ENCODE measurements around the gene PCNP.
"Not testable (repeated sequence)": the region's sequence is repeated elsewhere in the genome, so short reads cannot be mapped to it uniquely, and the experiment has no call there.

Gene PCNP

DNA sequence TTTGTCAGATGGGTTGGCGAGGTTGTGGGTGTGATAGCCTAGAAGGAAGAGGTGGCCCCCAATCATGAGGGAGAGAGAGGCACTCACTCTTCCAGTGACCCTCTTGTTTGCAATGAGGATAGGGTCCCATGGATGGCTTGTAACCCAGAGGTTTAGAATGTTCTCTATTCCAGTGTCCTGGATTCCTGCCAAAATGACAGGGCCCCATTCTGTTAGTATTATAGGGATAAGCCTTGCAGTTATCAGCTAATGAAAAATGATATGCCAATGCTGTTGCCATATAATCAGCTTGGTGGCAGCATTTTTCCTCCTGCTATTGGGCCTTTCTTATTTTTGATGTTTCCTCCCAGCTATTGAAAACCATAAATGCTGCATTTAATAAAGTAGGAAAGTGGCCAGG is 37.7 kb upstream of the PCNP start:
- no peak for DNase-seq
- H3K4me1 ChIP-seq (ENCODE audit: insufficient read depth, low read length) = no peaks in the 10 kb centered on the region
- ATAC-seq (ENCODE audit: insufficient read depth, low read depth) = no peak
- no peak overlapping the region for H3K4me3 ChIP-seq (ENCODE audit: low read depth in 1 of 2, low read length in 2 of 2)
- H3K27me3 ChIP-seq (ENCODE audit: insufficient read depth, low read length, poor library complexity) = no peaks in the 10 kb centered on the region
- no peaks in the 10 kb centered on the region for H4K20me1 ChIP-seq (ENCODE audit: insufficient read depth, low read length)
- no peak for TF ChIP-seq EZH2 (IDR thresholded peaks at IDR 0.05; ENCODE audit: borderline replicate concordance, low read depth, low read length, severe bottlenecking)
- TF ChIP-seq, protein P1, sequence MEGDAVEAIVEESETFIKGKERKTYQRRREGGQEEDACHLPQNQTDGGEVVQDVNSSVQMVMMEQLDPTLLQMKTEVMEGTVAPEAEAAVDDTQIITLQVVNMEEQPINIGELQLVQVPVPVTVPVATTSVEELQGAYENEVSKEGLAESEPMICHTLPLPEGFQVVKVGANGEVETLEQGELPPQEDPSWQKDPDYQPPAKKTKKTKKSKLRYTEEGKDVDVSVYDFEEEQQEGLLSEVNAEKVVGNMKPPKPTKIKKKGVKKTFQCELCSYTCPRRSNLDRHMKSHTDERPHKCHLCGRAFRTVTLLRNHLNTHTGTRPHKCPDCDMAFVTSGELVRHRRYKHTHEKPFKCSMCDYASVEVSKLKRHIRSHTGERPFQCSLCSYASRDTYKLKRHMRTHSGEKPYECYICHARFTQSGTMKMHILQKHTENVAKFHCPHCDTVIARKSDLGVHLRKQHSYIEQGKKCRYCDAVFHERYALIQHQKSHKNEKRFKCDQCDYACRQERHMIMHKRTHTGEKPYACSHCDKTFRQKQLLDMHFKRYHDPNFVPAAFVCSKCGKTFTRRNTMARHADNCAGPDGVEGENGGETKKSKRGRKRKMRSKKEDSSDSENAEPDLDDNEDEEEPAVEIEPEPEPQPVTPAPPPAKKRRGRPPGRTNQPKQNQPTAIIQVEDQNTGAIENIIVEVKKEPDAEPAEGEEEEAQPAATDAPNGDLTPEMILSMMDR (IDR thresholded peaks at IDR 0.05; ENCODE audit: borderline replicate concordance, extremely low read depth, low read length, poor library complexity, severe bottlenecking) = no peak
- H3K36me3 ChIP-seq (ENCODE audit: insufficient read depth, low read length) = no peaks in the 10 kb centered on the region
- no peak overlapping the region for H3K27ac ChIP-seq (ENCODE audit: low read length)
- no peak overlapping the region for H3K4me2 ChIP-seq (ENCODE audit: insufficient read depth, low read length)
- H2AFZ ChIP-seq (ENCODE audit: low read depth, low read length) = no peak overlapping the region
- no peaks in the 10 kb centered on the region for H3K79me2 ChIP-seq (ENCODE audit: insufficient read depth, low read length)
- no peaks in the 10 kb centered on the region for H3K9me3 ChIP-seq (ENCODE audit: insufficient read depth, low read length, severe bottlenecking)
- no peak overlapping the region for H3K9ac ChIP-seq (ENCODE audit: low read depth, low read length)

DNA sequence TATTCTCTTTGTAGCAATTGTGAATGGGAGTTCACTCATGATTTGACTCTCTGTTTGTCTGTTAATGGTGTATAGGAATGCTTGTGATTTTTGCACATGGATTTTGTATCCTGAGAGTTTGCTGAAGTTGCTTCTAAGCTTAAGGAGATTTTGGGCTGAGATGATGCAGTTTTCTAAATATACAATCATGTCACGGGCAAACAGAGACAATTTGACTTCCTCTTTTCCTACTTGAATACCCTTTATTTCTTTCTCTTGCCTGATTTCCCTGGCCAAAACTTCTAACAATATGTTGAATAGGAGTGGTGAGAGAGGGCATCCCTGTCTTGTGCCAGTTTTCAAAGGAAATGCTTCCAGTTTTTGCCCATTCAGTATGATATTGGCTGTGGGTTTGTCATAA is 37.0 kb upstream of the PCNP start:
- H3K79me2 ChIP-seq (ENCODE audit: insufficient read depth, low read length); H3K4me1 ChIP-seq (ENCODE audit: insufficient read depth, low read length); H3K4me3 ChIP-seq (ENCODE audit: low read depth in 1 of 2, low read length in 2 of 2); H3K4me2 ChIP-seq (ENCODE audit: insufficient read depth, low read length); H3K9ac ChIP-seq (ENCODE audit: low read depth, low read length); DNase-seq; H3K9me3 ChIP-seq (ENCODE audit: insufficient read depth, low read length, severe bottlenecking); H3K27me3 ChIP-seq (ENCODE audit: insufficient read depth, low read length, poor library complexity); ATAC-seq (ENCODE audit: insufficient read depth, low read depth); H3K36me3 ChIP-seq (ENCODE audit: insufficient read depth, low read length); H4K20me1 ChIP-seq (ENCODE audit: insufficient read depth, low read length); H3K27ac ChIP-seq (ENCODE audit: low read length); H2AFZ ChIP-seq (ENCODE audit: low read depth, low read length): not testable (repeated sequence)

DNA sequence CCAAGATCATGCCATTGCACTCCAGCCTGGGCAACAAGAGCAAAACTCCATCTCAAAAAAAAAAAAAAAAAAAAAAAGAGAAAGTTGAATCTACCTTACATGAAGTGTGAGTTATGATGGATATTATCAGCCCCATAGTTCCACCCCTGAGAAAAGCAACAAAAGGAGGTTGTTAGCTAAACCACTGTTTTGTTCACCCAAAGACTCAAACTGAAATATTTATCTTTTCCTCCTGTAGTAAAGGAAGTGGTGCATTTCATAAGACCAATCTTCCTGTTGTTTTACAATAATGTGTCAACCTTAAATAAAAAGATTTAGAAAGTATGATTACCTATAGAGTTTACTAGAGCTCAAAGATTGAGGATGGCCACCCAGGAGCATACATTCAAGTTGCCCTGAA is 31.0 kb upstream of the PCNP start:
- no peak for ATAC-seq (ENCODE audit: insufficient read depth, low read depth)
- H3K4me1 ChIP-seq (ENCODE audit: insufficient read depth, low read length) = no peaks in the 10 kb centered on the region
- no peaks in the 10 kb centered on the region for H4K20me1 ChIP-seq (ENCODE audit: insufficient read depth, low read length)
- H2AFZ ChIP-seq (ENCODE audit: low read depth, low read length) = no peak overlapping the region
- no peaks in the 10 kb centered on the region for H3K79me2 ChIP-seq (ENCODE audit: insufficient read depth, low read length)
- no peaks in the 10 kb centered on the region for H3K27me3 ChIP-seq (ENCODE audit: insufficient read depth, low read length, poor library complexity)
- H3K9me3 ChIP-seq (ENCODE audit: insufficient read depth, low read length, severe bottlenecking) = no peaks in the 10 kb centered on the region
- no peak overlapping the region for H3K27ac ChIP-seq (ENCODE audit: low read length)
- H3K9ac ChIP-seq (ENCODE audit: low read depth, low read length) = no peak overlapping the region
- TF ChIP-seq, protein P1 (IDR thresholded peaks at IDR 0.05; ENCODE audit: borderline replicate concordance, extremely low read depth, low read length, poor library complexity, severe bottlenecking) = no peak
- no peak for TF ChIP-seq EZH2 (IDR thresholded peaks at IDR 0.05; ENCODE audit: borderline replicate concordance, low read depth, low read length, severe bottlenecking)
- no peak overlapping the region for H3K4me2 ChIP-seq (ENCODE audit: insufficient read depth, low read length)
- no peaks in the 10 kb centered on the region for H3K36me3 ChIP-seq (ENCODE audit: insufficient read depth, low read length)
- DNase-seq = no peak
- no peak overlapping the region for H3K4me3 ChIP-seq (ENCODE audit: low read depth in 1 of 2, low read length in 2 of 2)

DNA sequence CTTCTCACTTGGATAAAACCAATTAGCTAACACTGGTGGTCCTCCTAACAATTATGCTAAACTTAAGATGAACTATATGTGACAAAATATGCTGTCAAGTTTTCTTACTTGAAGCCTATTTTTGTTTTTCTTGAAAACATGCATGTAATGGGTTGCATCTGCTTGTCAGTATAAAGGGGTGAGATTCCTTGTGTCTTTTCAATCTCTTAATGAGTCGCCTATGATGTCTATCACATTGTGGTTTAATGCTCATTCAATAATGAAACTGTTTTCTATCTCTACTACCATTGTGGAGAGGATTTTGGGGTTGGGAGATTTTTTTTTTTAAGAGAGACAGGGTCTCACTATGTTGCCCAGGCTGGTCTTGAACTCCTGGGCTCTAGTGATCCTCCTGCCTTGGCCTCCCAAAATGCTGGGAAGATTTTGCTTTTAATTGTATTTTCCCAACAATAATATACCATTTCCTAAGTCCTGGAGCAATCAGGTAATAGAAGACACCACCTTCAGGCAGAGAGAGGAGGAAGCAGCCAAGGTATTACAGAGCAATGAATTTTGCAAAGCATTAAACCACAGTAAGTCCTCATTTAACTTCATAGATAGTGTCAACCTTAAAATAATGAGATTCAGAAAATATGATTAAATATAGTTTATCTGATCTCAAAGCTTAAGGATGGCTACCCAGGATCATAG is 29.7 kb upstream of the PCNP start:
- H3K36me3 ChIP-seq (ENCODE audit: insufficient read depth, low read length) = no peaks in the 10 kb centered on the region
- no peak overlapping the region for H3K27ac ChIP-seq (ENCODE audit: low read length)
- H3K4me2 ChIP-seq (ENCODE audit: insufficient read depth, low read length) = no peak overlapping the region
- TF ChIP-seq, protein P1 (IDR thresholded peaks at IDR 0.05; ENCODE audit: borderline replicate concordance, extremely low read depth, low read length, poor library complexity, severe bottlenecking) = no peak
- no peak for TF ChIP-seq EZH2 (IDR thresholded peaks at IDR 0.05; ENCODE audit: borderline replicate concordance, low read depth, low read length, severe bottlenecking)
- ATAC-seq (ENCODE audit: insufficient read depth, low read depth) = no peak
- no peaks in the 10 kb centered on the region for H3K27me3 ChIP-seq (ENCODE audit: insufficient read depth, low read length, poor library complexity)
- no peak overlapping the region for H3K4me3 ChIP-seq (ENCODE audit: low read depth in 1 of 2, low read length in 2 of 2)
- H3K9me3 ChIP-seq (ENCODE audit: insufficient read depth, low read length, severe bottlenecking) = no peaks in the 10 kb centered on the region
- H3K9ac ChIP-seq (ENCODE audit: low read depth, low read length) = no peak overlapping the region
- no peaks in the 10 kb centered on the region for H4K20me1 ChIP-seq (ENCODE audit: insufficient read depth, low read length)
- H3K79me2 ChIP-seq (ENCODE audit: insufficient read depth, low read length) = no peaks in the 10 kb centered on the region
- no peak overlapping the region for H2AFZ ChIP-seq (ENCODE audit: low read depth, low read length)
- DNase-seq = no peak
- H3K4me1 ChIP-seq (ENCODE audit: insufficient read depth, low read length) = no peaks in the 10 kb centered on the region

Data from DND-41 (cell line).